ENCODE data around the gene C11orf91.
"Not testable (repeated sequence)": the region's sequence is repeated elsewhere in the genome, so short reads cannot be mapped to it uniquely, and the experiment has no call there.

The C11orf91 gene

DNA sequence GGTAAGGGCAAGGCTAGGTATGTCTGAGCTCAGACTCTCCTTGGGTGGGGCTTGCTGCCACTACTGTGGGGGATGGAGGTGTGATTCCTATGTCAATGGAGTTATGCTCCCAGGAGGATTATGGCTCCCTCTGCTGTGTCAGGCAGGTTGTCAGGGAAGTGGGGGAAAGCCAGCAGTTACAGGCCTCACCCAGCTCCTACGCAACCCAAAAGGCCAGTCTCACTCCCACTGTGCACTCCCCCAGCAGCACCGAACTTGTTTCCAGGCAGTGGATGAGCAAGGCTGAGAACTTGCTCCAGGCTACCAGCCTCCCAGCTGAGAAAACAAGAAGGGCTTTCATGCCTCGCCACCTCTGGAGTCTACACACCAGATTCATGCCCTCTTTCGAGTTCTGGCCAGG is 18.2 kb downstream of the C11orf91 start:
- TF ChIP-seq, protein P1, sequence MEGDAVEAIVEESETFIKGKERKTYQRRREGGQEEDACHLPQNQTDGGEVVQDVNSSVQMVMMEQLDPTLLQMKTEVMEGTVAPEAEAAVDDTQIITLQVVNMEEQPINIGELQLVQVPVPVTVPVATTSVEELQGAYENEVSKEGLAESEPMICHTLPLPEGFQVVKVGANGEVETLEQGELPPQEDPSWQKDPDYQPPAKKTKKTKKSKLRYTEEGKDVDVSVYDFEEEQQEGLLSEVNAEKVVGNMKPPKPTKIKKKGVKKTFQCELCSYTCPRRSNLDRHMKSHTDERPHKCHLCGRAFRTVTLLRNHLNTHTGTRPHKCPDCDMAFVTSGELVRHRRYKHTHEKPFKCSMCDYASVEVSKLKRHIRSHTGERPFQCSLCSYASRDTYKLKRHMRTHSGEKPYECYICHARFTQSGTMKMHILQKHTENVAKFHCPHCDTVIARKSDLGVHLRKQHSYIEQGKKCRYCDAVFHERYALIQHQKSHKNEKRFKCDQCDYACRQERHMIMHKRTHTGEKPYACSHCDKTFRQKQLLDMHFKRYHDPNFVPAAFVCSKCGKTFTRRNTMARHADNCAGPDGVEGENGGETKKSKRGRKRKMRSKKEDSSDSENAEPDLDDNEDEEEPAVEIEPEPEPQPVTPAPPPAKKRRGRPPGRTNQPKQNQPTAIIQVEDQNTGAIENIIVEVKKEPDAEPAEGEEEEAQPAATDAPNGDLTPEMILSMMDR (IDR thresholded peaks at IDR 0.05; ENCODE audit: low read length, missing control alignments) = peak; percentile 34
- H3K4me3 ChIP-seq (replicated peaks; ENCODE audit: low read depth, low read length) = no peak overlapping the region
- DNase-seq (ENCODE audit: low read depth) = no peak

DNA sequence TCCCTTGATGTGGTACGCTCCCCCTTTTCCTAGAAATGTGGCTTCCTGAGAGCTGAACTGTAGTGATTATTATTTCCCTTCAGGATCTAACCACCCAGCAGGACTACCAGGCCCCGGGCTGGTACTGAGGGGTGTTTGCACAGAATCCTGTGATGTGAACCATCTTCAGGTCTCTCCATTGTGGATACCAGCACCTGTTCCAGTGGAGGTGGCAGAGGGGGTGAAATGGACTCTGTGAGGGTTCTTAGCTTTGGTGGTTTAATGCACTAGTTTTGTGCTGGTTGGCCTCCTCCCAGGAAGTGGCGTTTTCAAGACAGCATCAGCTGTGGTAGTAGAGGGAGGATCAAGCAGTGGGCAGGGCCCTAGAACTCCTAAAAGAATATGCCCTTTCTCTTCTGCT is 18.6 kb downstream of the C11orf91 start:
- TF ChIP-seq, protein P1 (IDR thresholded peaks at IDR 0.05; ENCODE audit: low read length, missing control alignments) = no peak
- H3K4me3 ChIP-seq (replicated peaks; ENCODE audit: low read depth, low read length) = no peak overlapping the region
- DNase-seq (ENCODE audit: low read depth) = no peak

DNA sequence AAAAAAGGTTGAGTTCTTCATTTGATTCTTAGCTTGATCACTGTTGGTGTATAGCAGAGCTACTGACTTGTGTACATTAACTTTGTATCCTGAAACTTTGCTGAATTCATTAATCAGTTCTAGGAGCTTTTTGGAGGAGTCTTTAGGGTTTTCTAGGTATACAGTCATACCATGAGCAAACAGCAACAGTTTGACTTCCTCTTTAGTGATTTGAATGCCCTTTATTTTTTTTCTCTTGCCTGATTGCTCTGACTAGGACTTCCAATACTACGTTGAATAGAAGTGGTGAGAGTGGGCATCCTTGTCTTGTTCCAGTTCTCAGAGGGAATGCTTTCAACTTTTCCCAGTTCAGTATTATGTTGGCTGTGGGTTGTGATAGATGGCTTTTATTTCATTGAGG is 22.0 kb downstream of the C11orf91 start:
- DNase-seq (ENCODE audit: low read depth); H3K4me3 ChIP-seq (replicated peaks; ENCODE audit: low read depth, low read length): not testable (repeated sequence)

DNA sequence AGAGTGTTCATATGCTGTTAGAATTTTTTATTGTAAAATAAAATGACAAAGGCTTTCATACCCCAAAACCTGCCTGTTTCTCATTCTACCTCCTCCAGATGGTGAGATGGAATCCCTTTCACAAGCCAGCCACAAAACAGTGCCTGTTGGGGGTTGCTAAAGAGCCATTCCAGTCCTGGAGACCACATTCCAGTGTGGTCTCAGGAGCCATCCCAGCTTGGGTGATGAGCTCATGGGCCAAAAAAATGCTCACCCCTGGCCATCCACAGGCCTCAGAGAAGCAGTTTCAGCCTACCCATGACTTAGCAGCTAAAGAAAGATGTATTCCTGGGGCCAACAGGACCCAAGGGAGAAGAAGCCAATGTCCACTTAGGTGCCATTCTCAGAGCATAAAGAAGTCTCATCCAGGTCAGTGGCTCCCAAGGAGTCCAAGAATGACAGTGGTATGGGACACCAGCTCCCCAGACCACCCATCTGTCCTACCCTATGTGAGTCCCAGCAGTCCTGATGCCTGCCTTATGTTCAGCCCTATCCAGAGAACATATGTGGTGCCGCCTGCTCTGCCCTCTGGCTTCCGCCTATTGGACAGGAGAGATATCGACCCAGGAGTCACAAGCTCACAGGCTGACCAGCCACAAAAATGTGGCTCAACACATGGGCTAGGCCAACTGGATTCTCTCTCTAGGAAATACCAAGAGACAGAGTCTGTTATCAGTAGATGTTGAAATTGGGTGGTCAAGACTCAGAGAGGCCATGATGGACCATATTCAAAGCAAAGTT is 26.4 kb downstream of the C11orf91 start:
- H3K4me3 ChIP-seq (replicated peaks; ENCODE audit: low read depth, low read length) = no peak overlapping the region
- TF ChIP-seq, protein P1 (IDR thresholded peaks at IDR 0.05; ENCODE audit: low read length, missing control alignments) = no peak
- no peak for DNase-seq (ENCODE audit: low read depth)

DNA sequence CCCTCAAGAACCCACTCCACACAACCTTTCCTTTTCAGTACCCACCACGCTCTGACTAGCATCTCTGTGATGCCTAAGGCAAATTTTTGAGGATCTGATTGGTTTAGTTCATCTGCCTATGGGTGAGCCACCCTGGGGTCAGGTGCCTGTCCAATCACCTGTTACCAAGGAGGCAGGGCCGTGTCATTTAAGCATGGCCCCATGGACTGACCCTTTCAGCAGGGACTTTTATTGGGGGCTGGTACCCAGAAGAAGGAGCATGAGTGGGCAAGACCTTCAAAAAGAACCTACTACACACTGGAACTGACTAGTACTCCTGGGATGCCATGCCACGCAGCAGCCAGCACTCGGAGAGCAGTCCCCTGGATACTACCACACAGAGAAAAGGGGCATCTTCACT is 28.4 kb downstream of the C11orf91 start:
- H3K4me3 ChIP-seq (replicated peaks; ENCODE audit: low read depth, low read length) = no peak overlapping the region
- DNase-seq (ENCODE audit: low read depth) = no peak
- TF ChIP-seq, protein P1 (IDR thresholded peaks at IDR 0.05; ENCODE audit: low read length, missing control alignments) = no peak

DNA sequence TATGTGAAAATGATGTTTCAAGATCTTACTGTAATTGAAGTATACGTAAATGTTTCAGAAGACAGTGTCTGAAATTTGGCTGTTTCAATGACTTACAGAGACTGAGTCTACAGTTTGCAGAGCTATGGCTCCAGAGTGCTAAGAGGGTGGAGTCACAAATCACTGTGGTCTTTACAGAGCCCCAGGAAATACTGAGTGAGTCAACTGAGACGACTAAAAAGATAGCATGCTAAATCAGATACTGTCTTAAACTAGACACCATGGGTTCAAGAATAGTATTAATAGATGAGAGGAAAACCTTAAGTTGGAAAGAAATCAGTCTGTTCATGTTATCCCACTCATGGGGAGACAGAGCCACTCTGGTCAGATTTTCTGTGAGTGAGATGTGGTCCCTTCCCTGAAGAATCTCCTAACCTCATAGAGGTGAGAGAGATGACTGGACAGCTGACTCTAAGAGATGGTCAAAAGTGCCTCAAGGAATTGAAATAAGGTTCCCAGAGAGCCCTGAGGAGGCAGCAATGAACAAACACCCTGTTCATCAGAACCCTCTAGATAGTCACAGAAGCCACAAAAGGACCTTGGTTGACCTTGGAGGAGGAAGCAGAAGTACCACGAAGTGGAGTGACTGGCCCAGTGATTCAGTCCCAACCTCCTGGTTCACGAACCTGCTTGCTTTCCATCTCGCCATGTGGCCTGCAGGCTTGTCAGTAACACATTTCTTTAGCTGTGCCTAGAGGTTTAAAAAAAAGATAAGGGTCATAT is 30.2 kb downstream of the C11orf91 start:
- no peak overlapping the region for H3K4me3 ChIP-seq (replicated peaks; ENCODE audit: low read depth, low read length)
- TF ChIP-seq, protein P1 (IDR thresholded peaks at IDR 0.05; ENCODE audit: low read length, missing control alignments) = no peak
- peak; percentile 42 for DNase-seq (ENCODE audit: low read depth)

DNA sequence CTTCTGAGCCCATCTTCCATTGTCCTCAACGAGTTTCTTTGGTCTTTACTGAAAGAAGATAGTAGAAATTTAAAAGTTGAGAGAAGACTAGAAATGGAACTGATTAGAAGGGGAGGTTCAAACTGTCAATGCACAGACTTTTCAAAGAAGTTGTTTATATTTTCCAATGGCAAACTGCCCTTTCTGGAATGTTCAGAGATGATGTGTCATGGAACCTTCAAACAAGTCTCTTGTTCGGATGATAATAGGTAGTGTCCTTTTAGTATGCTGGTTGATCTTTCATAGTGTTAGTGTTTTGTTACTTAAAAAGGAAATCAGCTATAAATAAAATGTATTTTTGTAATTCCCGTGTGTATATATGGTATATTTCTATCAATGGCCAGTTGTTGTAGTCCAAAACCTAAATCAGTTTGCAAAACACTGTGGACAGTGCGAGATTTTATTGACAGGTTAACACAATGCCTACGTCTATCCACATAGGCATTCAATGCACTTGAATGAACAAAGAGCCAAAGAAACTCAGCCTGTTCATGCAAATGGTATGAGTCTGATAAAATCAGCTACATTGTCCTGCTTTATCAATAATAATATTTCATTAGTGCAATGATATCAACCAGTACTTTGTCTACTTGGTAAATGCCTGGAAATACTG is 30.9 kb downstream of the C11orf91 start:
- no peak for DNase-seq (ENCODE audit: low read depth)
- TF ChIP-seq, protein P1 (IDR thresholded peaks at IDR 0.05; ENCODE audit: low read length, missing control alignments) = no peak

More for the DNA sequence above, 30.9 kb downstream of the C11orf91 start:
- H3K4me3 ChIP-seq (replicated peaks; ENCODE audit: low read depth, low read length) = no peak overlapping the region

Measured in fibroblast of pulmonary artery (primary cell).